ENCODE data around the gene AVL9.
"Not testable (repeated sequence)": the region's sequence is repeated elsewhere in the genome, so short reads cannot be mapped to it uniquely, and the experiment has no call there.

Gene AVL9

DNA sequence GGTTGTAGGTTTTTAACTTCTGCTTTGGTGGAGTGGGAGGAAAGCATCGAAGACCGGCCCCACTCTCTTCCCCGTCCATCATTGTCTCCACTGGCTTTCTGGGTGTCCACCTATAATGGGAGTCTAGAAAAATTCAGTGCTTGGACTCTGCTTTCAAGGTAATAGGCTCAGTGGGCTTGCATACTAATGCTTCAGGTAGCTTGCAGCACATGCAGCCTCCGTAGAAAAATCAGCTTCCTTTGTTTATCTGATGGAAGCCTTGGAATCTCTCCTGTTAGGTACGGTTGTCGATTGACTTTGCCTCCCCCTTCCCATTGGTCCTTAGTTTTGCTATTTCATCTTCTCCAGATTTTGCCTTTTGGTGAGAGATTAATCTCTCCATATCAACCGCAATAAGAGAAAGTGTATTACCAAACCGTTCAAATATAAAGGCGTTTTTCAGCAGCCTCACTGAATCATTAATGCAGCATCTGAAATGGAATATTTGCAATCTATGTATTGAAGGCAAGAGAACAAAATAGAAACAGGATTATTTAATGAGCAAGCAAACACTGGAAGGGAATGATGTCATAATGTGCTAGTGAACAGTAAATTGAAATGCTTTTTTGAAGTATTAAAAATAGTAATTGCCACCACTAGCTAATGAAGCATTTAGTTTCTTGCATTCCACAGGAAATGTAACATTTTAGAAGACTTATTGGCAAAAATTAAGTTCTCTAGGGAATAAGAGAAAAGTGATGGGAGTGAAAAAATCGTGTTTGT, 944 bp downstream of the AVL9 start:
- DNase-seq (ENCODE audit: low spot score): peak; percentile 47

DNA sequence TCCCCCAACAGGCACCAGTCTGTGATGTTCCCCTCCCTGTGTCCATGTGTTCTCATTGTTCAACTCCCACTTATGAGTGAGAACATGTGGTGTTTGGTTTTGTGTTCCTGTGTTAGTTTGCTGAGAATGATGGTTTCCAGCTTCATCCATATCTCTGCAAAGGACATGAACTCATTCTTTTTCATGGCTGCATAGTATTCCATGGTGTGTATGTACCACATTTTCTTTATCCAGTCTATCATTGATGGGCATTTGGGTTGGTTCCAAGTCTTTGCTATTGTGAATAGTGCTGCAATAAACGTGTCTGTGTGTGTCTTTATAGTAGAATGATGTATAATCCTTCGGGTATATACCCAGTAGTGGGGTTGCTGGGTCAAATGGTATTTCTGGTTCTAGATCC, 4.5 kb downstream of the AVL9 start:
- not testable (repeated sequence) for DNase-seq (ENCODE audit: low spot score)

DNA sequence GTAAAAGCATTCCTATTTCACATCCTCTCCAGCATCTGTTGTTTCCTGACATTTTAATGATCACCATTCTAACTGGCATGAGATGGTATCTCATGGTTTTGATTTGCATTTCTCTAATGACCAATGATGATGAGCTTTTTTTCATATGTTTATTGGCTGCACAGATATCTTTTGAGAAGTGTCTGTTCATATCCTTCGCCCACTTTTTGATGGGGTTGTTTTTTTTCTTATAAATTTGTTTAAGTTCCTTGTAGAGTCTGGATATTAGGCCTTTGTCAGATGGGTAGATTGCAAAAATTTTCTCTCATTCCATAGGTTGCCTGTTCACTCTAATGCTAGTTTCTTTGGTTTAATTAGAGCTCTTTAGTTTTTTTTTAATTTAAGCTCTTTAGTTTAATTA, 4.9 kb downstream of the AVL9 start:
- DNase-seq (ENCODE audit: low spot score): not testable (repeated sequence)

DNA sequence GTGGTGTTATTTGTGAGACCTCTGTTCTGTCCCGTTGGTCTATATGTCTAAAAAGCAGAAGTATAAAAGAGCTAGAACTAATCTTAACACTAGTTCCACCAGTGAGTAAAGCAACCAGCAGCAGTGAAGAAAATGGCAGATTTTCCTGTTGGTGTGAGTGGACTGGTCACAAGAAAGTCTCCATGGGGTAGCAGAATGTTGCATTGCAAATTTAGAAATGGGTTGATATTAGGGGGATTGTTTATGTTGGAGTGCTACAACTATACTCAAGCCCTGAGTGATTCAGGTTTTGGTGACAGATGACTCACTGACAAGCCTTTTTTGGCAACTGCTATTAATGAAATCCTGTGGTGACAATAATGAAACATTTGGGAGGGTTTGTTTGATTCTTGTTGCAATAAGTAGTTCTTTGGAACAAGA, 5.6 kb downstream of the AVL9 start:
- DNase-seq (ENCODE audit: low spot score): peak; percentile 25

DNA sequence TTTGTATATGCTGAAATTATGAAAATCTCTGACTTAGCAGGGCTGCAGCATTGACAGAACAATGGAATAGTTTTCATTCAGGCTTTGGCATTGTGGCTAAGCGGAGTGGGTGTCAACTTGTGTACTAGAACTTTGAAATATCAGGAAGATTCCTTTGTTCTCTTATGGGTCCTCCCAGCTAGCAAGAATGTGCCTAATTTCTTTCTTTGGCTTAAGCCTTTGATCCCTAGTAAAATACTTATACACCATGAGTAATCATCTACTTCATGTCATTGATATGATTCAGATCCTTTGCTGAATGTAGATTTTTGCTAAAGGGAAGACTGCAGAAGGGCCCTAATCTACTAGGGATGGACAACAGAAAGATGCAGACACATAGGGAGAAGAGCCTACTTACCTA, 6.2 kb downstream of the AVL9 start:
- peak; percentile 43 for DNase-seq (ENCODE audit: low spot score)

DNA sequence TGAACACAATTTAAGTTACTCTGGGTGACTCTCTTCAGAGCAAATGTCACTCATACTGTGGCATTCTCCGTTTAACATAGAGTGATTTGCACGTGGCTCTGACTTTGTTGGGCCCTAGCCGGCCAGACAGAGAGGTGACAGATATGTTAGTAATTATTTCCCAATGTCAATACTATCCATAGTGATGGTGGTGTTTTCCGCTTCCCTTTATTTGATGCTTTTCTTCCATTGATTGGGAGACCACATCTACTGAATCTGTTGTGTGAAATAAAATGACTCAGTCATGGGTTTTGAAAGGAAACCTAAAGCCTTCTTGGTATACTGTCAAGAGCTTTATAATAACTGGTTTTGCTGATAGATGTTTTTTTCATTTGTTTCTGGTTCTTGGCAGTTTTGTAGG, 7.4 kb downstream of the AVL9 start:
- no peak for DNase-seq (ENCODE audit: low spot score)

DNA sequence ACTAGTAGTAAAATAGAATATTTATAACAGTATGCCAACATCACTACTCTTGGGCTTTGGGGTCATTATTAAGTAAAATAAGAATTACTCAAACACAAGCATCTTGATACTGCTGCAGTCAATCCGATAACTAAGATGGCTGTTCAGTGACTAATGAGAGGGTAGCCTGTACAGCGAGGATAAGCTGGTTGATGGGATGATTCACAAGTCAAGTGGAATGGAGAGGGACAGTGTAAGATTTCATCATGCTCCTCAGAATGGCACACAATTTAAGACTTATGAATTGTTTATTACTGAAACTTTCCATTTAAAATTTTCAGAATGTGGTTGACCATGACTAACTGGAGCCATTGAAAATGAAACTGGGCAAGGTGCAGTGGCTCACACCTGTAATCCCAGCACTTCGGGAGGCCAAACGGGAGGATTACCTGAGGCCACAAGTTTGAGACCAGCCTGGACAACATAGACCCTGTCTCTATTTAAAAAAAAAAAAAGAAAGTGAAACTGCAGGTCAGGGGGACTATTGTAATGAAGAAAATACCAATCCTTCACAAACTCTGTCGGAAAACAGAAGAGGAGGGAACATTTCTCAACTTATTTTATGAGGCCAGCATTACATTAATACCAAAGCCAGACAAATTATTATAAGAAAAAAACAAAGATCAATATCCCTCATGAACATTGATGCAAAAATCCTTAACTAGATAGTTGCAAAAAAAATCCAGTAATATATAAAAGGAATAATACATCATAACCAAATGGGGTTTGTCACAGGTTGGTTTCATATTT, 11.2 kb downstream of the AVL9 start:
- no peak for DNase-seq (ENCODE audit: low spot score)

DNA sequence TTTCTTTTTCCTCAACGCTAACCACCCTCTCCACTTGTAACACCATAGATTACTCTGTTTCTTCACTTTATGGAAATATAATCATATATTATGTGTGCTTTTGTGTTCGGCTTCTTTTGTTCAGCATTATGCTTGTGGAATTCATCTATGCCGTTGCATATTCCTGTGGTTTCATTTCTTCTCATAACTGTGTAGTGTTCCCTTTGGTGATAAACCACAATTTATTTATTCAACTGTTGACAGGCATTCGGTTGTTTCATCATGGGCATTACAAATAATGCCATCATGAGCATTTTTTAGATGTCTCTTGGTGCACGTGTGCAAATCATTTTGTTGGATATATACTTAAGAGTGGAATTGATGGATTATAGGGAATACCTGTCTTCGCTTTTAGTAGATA, 12.1 kb downstream of the AVL9 start:
- no peak for DNase-seq (ENCODE audit: low spot score)

DNA sequence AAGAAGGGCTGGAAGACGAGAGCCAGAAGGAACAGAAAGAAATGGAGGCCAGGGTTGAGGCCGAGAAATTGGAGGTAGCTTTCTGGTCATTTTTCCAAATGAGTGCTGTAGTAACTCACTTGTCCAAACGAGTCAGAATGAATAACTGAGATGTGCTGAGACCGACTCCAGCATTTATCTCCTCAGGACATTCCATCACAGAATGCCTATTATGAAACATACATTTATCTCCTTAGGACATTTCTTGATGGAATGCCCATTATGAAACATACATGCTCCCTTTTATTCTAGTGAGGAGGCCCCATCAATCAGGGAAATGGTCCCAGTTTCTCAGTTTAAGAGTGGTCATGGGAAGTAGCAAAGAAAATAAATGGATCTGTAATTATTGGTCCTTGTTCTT, 16.5 kb downstream of the AVL9 start:
- DNase-seq (ENCODE audit: low spot score): no peak

DNA sequence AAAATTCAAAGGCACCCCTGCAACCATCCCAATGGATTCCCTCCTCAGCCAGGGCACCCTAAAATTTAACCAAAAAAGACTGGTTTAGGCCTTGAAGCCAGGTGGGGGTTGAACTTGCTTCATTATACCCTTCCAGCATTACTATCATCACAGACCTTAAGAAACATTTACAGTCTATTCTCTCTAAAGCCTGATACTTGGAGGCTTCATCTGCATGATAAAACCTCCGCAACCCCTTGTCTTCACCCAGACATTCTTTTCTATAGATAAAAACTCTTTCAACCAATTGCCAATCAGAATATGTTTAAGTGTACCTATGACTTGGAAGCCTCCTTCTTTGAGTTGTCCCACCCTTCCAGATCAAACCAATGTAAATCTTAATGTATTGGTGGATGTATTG, 17.9 kb downstream of the AVL9 start:
- no peak for DNase-seq (ENCODE audit: low spot score)

DNA sequence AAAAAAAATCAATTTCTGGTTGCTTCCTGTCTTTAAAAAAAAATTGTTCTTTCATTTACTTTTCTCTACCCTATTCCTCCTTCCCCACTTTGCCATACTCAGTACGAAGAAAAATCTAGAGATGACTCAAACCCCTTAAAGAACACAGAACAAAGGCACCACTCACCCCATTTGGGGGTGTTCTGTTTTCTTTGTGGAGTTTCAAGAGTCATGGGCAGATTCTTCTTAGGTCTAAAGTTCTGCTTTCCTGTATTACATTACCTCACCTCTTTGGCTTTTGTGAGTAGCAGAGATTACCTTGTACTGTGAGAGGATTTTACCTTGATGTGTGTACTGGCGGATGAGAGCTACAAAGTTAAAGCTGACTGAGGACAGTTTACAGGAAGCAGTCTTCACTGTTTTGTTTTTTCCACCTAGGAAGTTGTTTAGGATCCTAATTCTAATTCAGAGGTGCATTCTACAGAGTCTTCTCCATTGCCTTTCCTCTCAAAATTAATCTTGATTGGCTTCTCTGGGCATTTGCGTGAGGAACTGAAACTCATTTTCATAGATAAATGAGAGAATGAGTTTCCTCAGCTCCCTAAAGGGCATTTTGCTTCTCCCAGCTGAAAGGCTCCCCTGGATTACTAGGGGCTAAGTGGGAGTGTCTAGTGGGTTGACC, 20.7 kb downstream of the AVL9 start:
- no peak for DNase-seq (ENCODE audit: low spot score)

DNA sequence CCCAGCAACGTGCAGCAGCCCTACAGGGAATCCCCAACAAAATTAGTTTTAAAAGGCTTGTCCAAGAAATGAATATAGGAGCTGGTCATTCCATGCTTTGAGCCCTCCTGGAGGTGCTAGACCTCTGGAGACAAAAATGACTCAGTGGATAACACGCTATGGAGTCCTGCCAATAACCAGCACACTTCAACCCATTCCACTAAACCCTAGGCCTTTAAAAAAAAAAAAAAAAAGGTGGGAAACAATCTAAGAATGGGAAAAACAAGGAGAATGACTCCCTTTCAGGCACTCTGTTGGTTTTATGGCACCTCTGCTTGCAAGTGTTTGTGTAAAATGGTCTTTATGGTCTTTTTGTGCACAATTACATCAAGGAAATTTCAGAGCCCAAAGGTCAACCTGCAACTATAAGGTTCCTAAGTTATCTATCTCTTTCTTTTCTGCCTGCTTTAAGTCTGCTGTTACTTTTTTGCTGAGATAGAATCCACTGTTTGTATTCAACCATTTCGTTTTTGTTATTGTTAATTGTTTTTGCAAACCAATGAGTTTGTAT, 21.3 kb downstream of the AVL9 start:
- no peak for DNase-seq (ENCODE audit: low spot score)

DNA sequence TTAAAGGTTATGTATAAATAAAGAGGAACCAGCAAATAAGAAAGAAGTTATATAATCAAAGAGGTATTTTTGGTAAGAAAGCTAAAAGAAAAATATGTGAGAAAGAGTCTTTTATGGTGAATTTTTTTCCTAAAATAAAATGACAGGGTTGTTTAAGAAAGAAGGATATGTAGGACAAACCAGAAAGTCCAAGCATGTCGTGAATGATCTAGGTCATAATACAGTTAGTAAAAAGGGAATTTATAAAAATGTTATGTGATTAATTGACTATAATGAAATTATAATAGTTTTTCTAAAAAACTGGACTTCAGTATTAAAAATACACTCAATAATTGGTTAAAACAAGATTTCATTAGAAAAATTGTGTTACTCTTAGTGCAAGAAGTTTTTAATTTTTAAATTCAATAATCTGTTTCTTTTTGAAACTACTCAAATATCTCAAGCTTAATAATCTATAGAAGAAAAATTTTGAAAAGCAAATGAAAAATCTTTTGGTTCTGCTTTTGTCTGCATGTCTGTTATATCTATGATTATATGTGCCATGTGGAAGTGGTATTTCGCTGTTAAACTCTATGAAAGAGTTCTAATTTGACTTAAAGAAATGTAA, 23.3 kb downstream of the AVL9 start:
- no peak for DNase-seq (ENCODE audit: low spot score)

DNA sequence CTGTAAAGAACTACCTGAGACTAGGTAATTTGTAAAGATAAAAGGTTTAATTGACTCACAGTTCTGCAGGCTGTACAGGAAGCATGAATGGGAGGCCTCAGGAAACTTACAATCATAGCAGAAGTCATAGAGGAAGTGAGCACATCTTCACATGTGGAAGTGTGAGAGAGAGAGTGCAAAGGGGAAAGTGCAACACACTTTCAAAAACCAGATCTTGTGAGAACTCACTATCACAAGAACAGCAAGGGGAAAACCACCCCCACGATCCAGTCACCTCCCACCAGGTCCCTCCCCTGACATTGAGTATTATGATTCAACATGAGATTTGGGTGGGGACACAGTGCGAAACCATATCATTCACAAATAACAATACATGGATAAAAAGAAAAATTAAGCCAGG, 24.5 kb downstream of the AVL9 start:
- no peak for DNase-seq (ENCODE audit: low spot score)

DNA sequence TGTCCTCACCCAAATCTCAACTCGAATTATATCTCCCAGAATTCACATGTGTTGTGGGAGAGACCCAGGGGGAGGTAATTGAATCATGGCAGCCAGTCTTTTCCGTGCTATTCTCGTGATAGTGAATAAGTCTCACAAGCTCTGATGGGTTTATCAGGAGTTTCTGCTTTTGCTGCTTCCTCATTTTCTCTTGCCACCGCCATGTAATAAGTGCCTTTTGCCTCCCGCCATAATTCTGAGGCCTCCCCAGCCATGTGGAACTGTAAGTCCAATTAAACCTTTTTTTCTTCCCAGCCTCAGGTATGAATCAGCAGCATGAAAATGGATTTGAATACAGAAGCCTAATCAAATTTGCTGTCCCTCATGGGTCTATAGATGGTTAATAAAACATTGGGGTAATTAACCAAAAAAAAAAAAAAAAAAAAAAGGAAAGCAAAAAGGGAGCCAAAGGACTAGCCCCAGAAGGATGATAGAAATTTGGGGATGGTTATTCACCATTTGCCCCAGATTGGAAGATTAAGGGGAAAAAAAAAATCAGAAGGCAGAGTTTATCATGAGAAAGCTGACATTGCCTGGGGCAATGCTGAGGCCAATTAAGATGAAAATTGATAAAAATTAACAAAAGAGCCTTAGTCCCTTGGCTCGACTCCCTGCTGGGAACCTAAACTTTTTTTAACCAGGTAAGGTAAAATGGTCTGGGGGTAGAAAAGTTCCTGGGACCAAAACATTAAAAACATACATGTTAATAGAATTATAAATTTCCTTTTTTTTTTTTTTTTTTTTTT, 27.6 kb downstream of the AVL9 start:
- no peak for DNase-seq (ENCODE audit: low spot score)

DNA sequence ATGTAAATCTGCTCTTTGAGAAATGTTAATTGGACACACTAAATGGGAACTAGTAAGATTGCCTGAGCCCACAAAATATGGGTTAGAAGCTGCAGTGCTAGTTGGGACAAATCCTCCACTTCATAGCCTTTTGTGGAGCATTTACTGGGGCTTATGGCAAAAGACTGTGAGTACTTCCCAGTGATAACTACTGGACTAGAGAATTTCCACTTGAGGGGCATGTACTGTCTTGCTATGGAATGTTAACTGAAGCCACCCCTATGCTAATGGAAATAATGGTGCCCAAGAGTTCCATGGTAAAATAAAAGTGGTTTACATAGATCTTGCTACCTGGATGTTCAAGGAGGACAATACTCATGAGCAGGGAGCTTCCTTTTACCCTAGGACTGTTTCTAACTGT, 29.3 kb downstream of the AVL9 start:
- no peak for DNase-seq (ENCODE audit: low spot score)

DNA sequence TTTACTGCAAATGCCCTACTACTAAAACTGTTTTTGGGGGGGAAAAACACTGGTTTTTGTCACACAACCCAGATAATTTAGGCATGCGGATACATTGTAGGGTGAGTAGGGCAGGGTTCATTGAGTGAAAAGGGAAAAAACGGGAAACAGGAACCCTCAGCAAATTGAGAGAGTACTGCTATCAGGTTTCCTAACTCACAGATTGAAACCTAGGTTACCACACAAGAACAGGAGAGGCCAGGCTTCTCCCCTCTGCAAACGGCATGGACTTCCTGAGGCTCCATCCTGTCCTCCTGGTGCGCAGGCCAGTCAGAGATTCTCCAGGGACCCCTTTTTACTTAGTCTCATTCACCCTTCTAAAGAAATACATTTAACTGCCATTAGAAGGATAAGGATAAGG, 30.6 kb downstream of the AVL9 start:
- DNase-seq (ENCODE audit: low spot score): no peak

DNA sequence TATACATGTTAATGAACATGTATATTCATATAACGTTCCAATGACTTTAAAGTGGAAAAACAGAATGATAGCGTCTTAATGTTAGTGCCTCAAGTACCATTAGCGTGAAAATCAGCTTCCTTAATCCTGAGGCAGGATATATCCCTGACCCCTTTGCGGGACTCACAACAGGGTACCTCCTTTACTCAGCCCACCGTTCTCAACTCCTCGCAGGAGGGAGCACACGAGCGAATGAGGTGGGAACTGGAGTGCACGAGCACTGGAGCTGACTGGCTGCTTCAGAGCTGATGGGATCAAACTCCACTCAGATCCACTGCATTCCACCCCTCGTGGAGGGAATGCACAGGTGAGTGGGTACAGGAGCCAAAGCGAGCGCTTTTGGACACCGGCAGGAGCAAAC, 36.1 kb downstream of the AVL9 start:
- no peak for DNase-seq (ENCODE audit: low spot score)

DNA sequence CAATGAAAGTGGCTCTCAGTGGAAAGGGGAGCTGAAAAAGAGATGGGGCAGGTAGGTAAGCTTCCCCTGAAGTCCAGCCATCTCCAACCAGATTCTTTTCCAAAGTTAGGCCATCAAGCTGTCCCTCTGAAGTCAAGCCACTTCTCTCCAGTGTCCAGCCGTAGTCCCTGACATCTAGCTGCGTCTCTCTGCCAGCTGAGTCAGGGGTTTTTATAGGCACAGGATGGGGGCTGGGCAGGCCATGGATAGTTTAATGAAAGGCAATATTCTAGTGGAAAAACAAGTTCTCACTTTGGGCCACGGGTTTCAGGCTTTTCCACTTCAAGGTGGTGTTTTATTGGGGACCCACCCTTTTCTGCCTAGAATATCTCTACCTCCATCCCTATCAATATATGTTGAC, 36.8 kb downstream of the AVL9 start:
- no peak for DNase-seq (ENCODE audit: low spot score)

DNA sequence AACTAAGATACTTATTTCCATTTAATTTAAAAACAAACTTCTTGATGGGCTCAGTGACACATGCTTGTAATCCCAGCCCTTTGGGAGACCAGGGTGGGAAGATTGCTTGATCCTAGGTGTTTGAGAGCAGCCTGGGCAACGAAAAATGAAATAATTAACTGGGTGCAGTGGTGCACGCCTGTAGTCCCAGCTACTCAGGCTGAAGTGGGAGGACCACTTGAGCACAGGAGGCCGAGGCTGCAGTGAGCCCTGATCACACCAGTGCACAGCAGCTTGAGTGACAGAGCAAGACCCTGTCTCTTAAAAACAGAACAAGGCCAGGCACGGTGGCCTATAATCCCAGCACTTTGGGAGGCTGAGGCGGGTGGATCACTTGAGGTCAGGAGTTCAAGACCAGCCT, 37.4 kb downstream of the AVL9 start:
- DNase-seq (ENCODE audit: low spot score): no peak

DNA sequence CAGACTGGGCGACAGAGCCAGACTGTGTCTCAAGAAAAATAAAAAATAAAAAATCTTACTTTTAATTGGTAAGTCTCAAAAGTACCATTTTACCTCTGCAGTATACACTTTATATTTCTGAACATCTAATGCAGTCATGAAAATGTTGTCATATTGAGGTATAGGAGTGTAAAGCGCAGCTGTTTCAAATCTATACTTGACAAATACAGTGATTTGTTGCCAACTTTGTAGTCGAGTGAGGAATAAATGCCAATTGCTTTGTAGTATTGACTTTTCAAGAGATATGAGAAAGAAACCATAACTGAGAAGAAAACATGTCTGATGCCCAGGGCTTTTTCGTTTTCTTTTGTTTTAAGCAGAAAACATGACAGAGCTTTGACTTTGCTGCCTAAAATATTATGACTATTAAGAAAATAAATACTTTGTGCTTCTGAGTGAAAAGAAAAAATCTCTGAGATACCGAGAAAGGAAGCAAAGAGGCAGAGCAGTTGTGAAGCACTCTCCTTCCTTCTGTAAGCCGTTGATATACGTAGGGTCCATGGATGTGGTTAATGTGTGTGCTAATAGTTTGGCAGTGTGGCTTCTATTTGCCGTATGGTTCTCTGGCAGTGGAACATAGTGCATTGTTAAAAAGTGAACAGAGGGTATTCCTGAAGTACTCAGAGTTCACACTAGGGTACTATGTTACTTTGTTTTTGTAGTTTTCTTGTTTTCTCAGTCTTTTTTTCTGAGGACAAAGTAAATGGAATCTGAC, 38.2 kb downstream of the AVL9 start:
- DNase-seq (ENCODE audit: low spot score): no peak

Data from pons (tissue), 1 donor.